Small intestine (tissue), 7 donors: Measurements from ENCODE around the gene RAD1. TPM values are rescaled to one million over a fixed set of nuclear protein-coding genes. Genes with fewer than 3 reads are reported as not detected.

ENCODE experiments used
- DNase-seq, 2 donors: peaks; one replicate each; pipeline versions ENCODE4 v3.0.0 to v3.0.0-alpha.2; 2013
- FAIRE-seq: peaks from 2 replicates; lab custom pipeline; 2012; peaks lifted over from hg19 to GRCh38; lab: Jason Lieb, UNC
- H3K27ac ChIP-seq, 3 donors: one replicate each; pipeline ENCODE4 v1.5.1; 2013; ENCODE audit warnings: low read length in 2 of 3, mild to moderate bottlenecking in 2 of 3, control low read depth in 1 of 3, inconsistent platforms in 1 of 3, low read depth in 1 of 3, moderate library complexity in 1 of 3
- H3K27me3 ChIP-seq, 3 donors: one replicate each; pipeline ENCODE4 v1.6.1; 2013; ENCODE audit warnings: low read length in 3 of 3, inconsistent platforms in 1 of 3; ENCODE audit not compliant: control insufficient read depth in 3 of 3, insufficient read depth in 3 of 3
- H3K36me3 ChIP-seq, 3 donors: one replicate each; pipeline ENCODE4 v1.6.1; 2013; ENCODE audit warnings: low read length in 3 of 3, inconsistent platforms in 1 of 3, low read depth in 1 of 3, mild to moderate bottlenecking in 1 of 3, moderate library complexity in 1 of 3; ENCODE audit not compliant: control insufficient read depth in 3 of 3, insufficient read depth in 2 of 3
- H3K4me1 ChIP-seq, 3 donors: one replicate each; pipeline ENCODE4 v1.6.1; 2013; ENCODE audit warnings: low read length in 2 of 3, inconsistent platforms in 1 of 3, low read depth in 1 of 3, mild to moderate bottlenecking in 1 of 3, moderate library complexity in 1 of 3; ENCODE audit not compliant: control insufficient read depth in 3 of 3, insufficient read depth in 2 of 3
- H3K4me3 ChIP-seq, 3 donors: one replicate each; pipeline ENCODE4 v1.5.1; 2013; ENCODE audit warnings: low read length in 3 of 3, control low read depth in 1 of 3, inconsistent platforms in 1 of 3, low read depth in 1 of 3, mild to moderate bottlenecking in 1 of 3, moderate library complexity in 1 of 3
- H3K9me3 ChIP-seq, 2 donors: one replicate each; pipeline ENCODE4 v1.6.1; 2013; ENCODE audit warnings: low read depth in 1 of 2, low read length in 1 of 2; ENCODE audit not compliant: control insufficient read depth in 2 of 2, insufficient read depth in 1 of 2
- WGBS, 3 donors: extraction: QIAGEN DNeasy Blood & Tissue Kit; methylation state at CpG; one replicate each; pipeline ENCODE4 v1.1.7; 2013; 5-methylcytosine and 5-hydroxymethylcytosine counted together
- polyA plus RNA-seq, 4 donors: library from polyadenylated mRNA; stranded (reverse) in 3 of 4; unstranded in 1 of 4; fragments of 200-250 nt in 3 of 4; fragments of 120-200 nt in 1 of 4; gene quantifications; one replicate each; pipeline versions ENCODE4 v1.2.1 to v1.2.3, GENCODE V29; 2013
- donor health status: healthy with polysubstance abuse.
- donor health status: control.
- donor health status: control.
- donor health status: Bipolar disorder and iron deficiency.
- donor health status: healthy.

Gene RAD1
- polyA plus RNA-seq, 4 donors = 9.6 to 23.6 (median 13.2) TPM

- Histone ChIP-seq H3K4me1 (peaks cover 2 to 8% (median 2%) of the 10 kb centered on the region in 3 donors), H3K36me3 (peaks cover 9 to 25% (median 9%) of the 10 kb centered on the region in 3 donors), H3K27ac (no peak overlapping the region), H3K4me3 (no peak overlapping the region), H3K9me3 (no peaks in the 10 kb centered on the region), H3K27me3 (no peaks in the 10 kb centered on the region)
- no peak for FAIRE-seq
- WGBS, 3 donors = 93 to 94% (median 93%) methylated on average over 2 of the region's 2 CpGs
- DNase-seq = no peak
Observed at GRCh38 chr5:34932947-34933346, 17.6 kb upstream of the RAD1 start.

GRCh38 chr5:34930870-34931269 lies 15.6 kb upstream of the RAD1 start:
- Histone ChIP-seq H3K4me3 (peak overlapping the region in 2 of 3 donors; percentile 72 to 85), H3K4me1 (peaks cover 2 to 8% (median 2%) of the 10 kb centered on the region in 3 donors), H3K27me3 (no peaks in the 10 kb centered on the region), H3K27ac (peak overlapping the region in 1 of 3 donors; percentile 84), H3K9me3 (no peaks in the 10 kb centered on the region), H3K36me3 (peaks cover 0 to 15% (median 2%) of the 10 kb centered on the region in 3 donors)
- WGBS, 3 donors = 60 to 74% (median 60%) methylated on average over 4 of the region's 4 CpGs
- FAIRE-seq (no peak), DNase-seq (peak in 1 of 2 donors; percentile 10)

- H3K27ac ChIP-seq = peak overlapping the region; percentile 84 to 98 (median 88)
- FAIRE-seq (no peak), DNase-seq (no peak)
- no peaks in the 10 kb centered on the region for H3K9me3 ChIP-seq
- WGBS, 3 donors = 1 to 2% (median 2%) methylated on average over 3 of the region's 3 CpGs
- H3K36me3 ChIP-seq = peaks cover 0 to 16% (median 0%) of the 10 kb centered on the region in 3 donors
- H3K27me3 ChIP-seq = no peaks in the 10 kb centered on the region
- peaks cover 2 to 8% (median 2%) of the 10 kb centered on the region in 3 donors for H3K4me1 ChIP-seq
- H3K4me3 ChIP-seq = peak overlapping the region; percentile 72 to 90 (median 85)
Observed at GRCh38 chr5:34930462-34930844, 15.1 kb upstream of the RAD1 start.

- FAIRE-seq = no peak
- 0 to 1% (median 1%) methylated on average over 42 to 70 of the region's 70 CpGs for WGBS, 3 donors
Observed at GRCh38 chr5:34929720-34930461, 14.6 kb upstream of the RAD1 start.

GRCh38 chr5:34929134-34929719 lies 13.9 kb upstream of the RAD1 start, which contains the start of gene DNAJC21:
DNAJC21 (plus strand) TSS chr5:34929559; CDS start chr5:34929820, 261 bp downstream.
- Histone ChIP-seq H3K4me3 (peak within 1 kb of the TSS; percentile 72 to 90 (median 85)), H3K36me3 (peaks cover 2 to 16% (median 3%) of the 10 kb centered on the region in 3 donors), H3K27me3 (no peaks in the 10 kb centered on the region), H3K4me1 (peaks cover 2 to 8% (median 2%) of the 10 kb centered on the region in 3 donors), H3K27ac (peak within 1 kb of the TSS; percentile 84 to 98 (median 88)), H3K9me3 (no peaks in the 10 kb centered on the region)
- 0 to 1% (median 0%) methylated on average over 46 to 63 of the region's 63 CpGs for WGBS, 3 donors
- FAIRE-seq (no peak), DNase-seq (peak; percentile 98 to 99)

More at GRCh38 chr5:34929720-34930461, 14.6 kb upstream of the RAD1 start:
- H3K4me3 ChIP-seq = peak overlapping the region; percentile 72 to 90 (median 85)
- peak overlapping the region; percentile 84 to 98 (median 88) for H3K27ac ChIP-seq
- DNase-seq = peak; percentile 87 to 92
- no peaks in the 10 kb centered on the region for H3K27me3 ChIP-seq
- H3K4me1 ChIP-seq = peaks cover 2 to 8% (median 2%) of the 10 kb centered on the region in 3 donors
- H3K9me3 ChIP-seq = no peaks in the 10 kb centered on the region
- peaks cover 2 to 16% (median 3%) of the 10 kb centered on the region in 3 donors for H3K36me3 ChIP-seq

GRCh38 chr5:34928267-34928666 lies 13.0 kb upstream of the RAD1 start:
- peaks cover 2 to 16% (median 3%) of the 10 kb centered on the region in 3 donors for H3K36me3 ChIP-seq
- no peak for DNase-seq
- WGBS, 3 donors = 82 to 93% (median 88%) methylated on average over 5 of the region's 5 CpGs
- no peak for FAIRE-seq
- no peak overlapping the region for H3K27ac ChIP-seq
- no peak overlapping the region for H3K4me3 ChIP-seq
- H3K4me1 ChIP-seq = peaks cover 2 to 8% (median 2%) of the 10 kb centered on the region in 3 donors
- H3K9me3 ChIP-seq = no peaks in the 10 kb centered on the region
- H3K27me3 ChIP-seq = no peaks in the 10 kb centered on the region

- Histone ChIP-seq H3K36me3 (peaks cover 2 to 16% (median 3%) of the 10 kb centered on the region in 3 donors), H3K27ac (no peak overlapping the region), H3K9me3 (no peaks in the 10 kb centered on the region), H3K4me1 (peaks cover 2 to 8% (median 2%) of the 10 kb centered on the region in 3 donors), H3K27me3 (no peaks in the 10 kb centered on the region), H3K4me3 (no peak overlapping the region)
- no peak for DNase-seq
- WGBS, 3 donors = 95 to 97% (median 96%) methylated on average over 5 of the region's 5 CpGs
- FAIRE-seq = no peak
Observed at GRCh38 chr5:34927785-34928184, 12.5 kb upstream of the RAD1 start.

- DNase-seq (no peak), FAIRE-seq (no peak)
- Histone ChIP-seq H3K27ac (no peak overlapping the region), H3K9me3 (no peaks in the 10 kb centered on the region), H3K4me3 (no peak overlapping the region), H3K27me3 (no peaks in the 10 kb centered on the region), H3K36me3 (peaks cover 2 to 16% (median 3%) of the 10 kb centered on the region in 3 donors), H3K4me1 (peaks cover 0 to 8% (median 2%) of the 10 kb centered on the region in 3 donors)
- 90 to 93% (median 91%) methylated on average over 3 of the region's 3 CpGs for WGBS, 3 donors
Observed at GRCh38 chr5:34926318-34926888, 11.1 kb upstream of the RAD1 start.
